IMR-90 (cell line): ENCODE results near the gene TPSB2.

ENCODE experiments used
- CEBPB ChIP-seq: IDR thresholded peaks from 2 replicates; pipeline ENCODE4 v1.6.1; 2012; ENCODE audit warnings: low read depth, low read length, improper control_type of control experiment
- CHD1 ChIP-seq: IDR thresholded peaks from 2 replicates; pipeline ENCODE4 v1.6.1; 2012; ENCODE audit warnings: low read depth, low read length, improper control_type of control experiment
- CTCF ChIP-seq: conservative IDR thresholded peaks from 2 replicates; pipeline ENCODE4 v1.5.1; 2012; ENCODE audit warnings: mild to moderate bottlenecking, low read depth, low read length, improper control_type of control experiment
- ELK1 ChIP-seq: fragments of 150-350 bp; IDR thresholded peaks from 2 replicates; pipeline ENCODE4 v1.6.1; 2016; ENCODE audit warnings: low read depth, mild to moderate bottlenecking, low read length, moderate library complexity, borderline replicate concordance
- MAZ ChIP-seq: IDR thresholded peaks from 2 replicates; pipeline ENCODE4 v1.6.1; 2012; ENCODE audit warnings: low read depth, mild to moderate bottlenecking, low read length, improper control_type of control experiment, moderate library complexity, borderline replicate concordance
- POLR2A ChIP-seq: IDR thresholded peaks from 2 replicates; pipeline ENCODE4 v1.6.1; 2012; ENCODE audit warnings: mild to moderate bottlenecking, low read depth, low read length
- RAD21 ChIP-seq: IDR thresholded peaks from 2 replicates; pipeline ENCODE4 v1.6.1; 2012; ENCODE audit warnings: low read length, improper control_type of control experiment
- RCOR1 ChIP-seq: IDR thresholded peaks from 2 replicates; pipeline ENCODE4 v1.6.1; 2012; ENCODE audit warnings: mild to moderate bottlenecking, low read length, improper control_type of control experiment; ENCODE audit not compliant: insufficient replicate concordance
- RFX5 ChIP-seq: IDR thresholded peaks from 2 replicates; pipeline ENCODE4 v1.8.0; 2012; ENCODE audit warnings: low read depth, mild to moderate bottlenecking, low read length, moderate library complexity
- SMC3 ChIP-seq: fragments of 150-350 bp; IDR thresholded peaks from 2 replicates; pipeline ENCODE4 v1.6.1; 2016; ENCODE audit warnings: low read depth, mild to moderate bottlenecking, antibody characterized with exemption, low read length, moderate library complexity
- USF2 ChIP-seq: fragments of 150-350 bp; IDR thresholded peaks from 2 replicates; pipeline ENCODE4 v1.6.1; 2017; ENCODE audit warnings: mild to moderate bottlenecking, antibody characterized with exemption, low read length, low read depth

- TF ChIP-seq CTCF (no peak), POLR2A (no peak), CEBPB (no peak), SMC3 (no peak), ELK1 (no peak), RCOR1 (no peak), USF2 (no peak), CHD1 (no peak), MAZ (no peak), RAD21 (no peak), RFX5 (no peak)
These were observed 31.8 kb downstream of the TPSB2 start for GRCh38 chr16:1198194-1198593.
